ENCODE data around the gene OR2W1. TPM values are rescaled to one million over a fixed set of nuclear protein-coding genes. Genes with fewer than 3 reads are reported as not detected.

Gene OR2W1
- total RNA-seq, 1 experiment from 2014 or later = not detected

- Histone ChIP-seq H3K36me3 (ENCODE audit: control insufficient read depth, insufficient read depth, low read length) (no peaks in the 10 kb centered on the region), H3K4me1 (ENCODE audit: control insufficient read depth, insufficient read depth, low read length) (no peaks in the 10 kb centered on the region), H3K27me3 (ENCODE audit: control insufficient read depth, insufficient read depth, low read length) (no peaks in the 10 kb centered on the region; the same call in 1 of the 2 replicates), H3K4me3 (ENCODE audit: low read depth in 2 of 2, low read length in 2 of 2) (no peak overlapping the region), H3K9me3 (ENCODE audit: control insufficient read depth, insufficient read depth, low read depth, low read length) (no peaks in the 10 kb centered on the region; the same call in 1 of the 2 replicates), H3K27ac (ENCODE audit: low read length) (no peak overlapping the region)
- intact Hi-C loops (cut with micrococcal nuclease; ENCODE audit: unreplicated experiment) (no loop called here), in situ Hi-C loops (cut with HindIII; ENCODE audit: low pct_unique_long_range_greater_than_20kb, low sequenced_read_pairs) (no loop called here)
- CTCF ChIA-PET = no interaction called here
- TF ChIP-seq CTCF (IDR thresholded peaks at IDR 0.05) (no peak), POLR2AphosphoS5 (IDR thresholded peaks at IDR 0.05; ENCODE audit: low read depth, low read length) (no peak), REST (IDR thresholded peaks at IDR 0.05; ENCODE audit: insufficient read depth in 1 of 2, low read depth in 2 of 2, low read length in 1 of 2) (no peak), SIN3A (IDR thresholded peaks at IDR 0.05; ENCODE audit: borderline replicate concordance, insufficient read depth, low read depth, low read length) (no peak), TCF7L2 (IDR thresholded peaks at IDR 0.05; ENCODE audit: low read depth, low read length) (no peak)
- POLR2A ChIA-PET = no interaction called here
- no peak for ATAC-seq
- DNase-seq (ENCODE audit: low read depth, low spot score) = no peak
- no TSS peak for BruUV-seq (replicated peaks)
Observed at GRCh38 chr6:28996844-28997510, 48.0 kb downstream of the OR2W1 start.

- DNase-seq (ENCODE audit: low read depth, low spot score) = no peak
- Histone ChIP-seq H3K4me1 (ENCODE audit: control insufficient read depth, insufficient read depth, low read length) (no peaks in the 10 kb centered on the region), H3K4me3 (ENCODE audit: low read depth in 2 of 2, low read length in 2 of 2) (no peak overlapping the region), H3K27ac (ENCODE audit: low read length) (no peak overlapping the region), H3K27me3 (ENCODE audit: control insufficient read depth, insufficient read depth, low read length) (no peaks in the 10 kb centered on the region), H3K9me3 (ENCODE audit: control insufficient read depth, insufficient read depth, low read depth, low read length) (no peaks in the 10 kb centered on the region; the same call in 1 of the 2 replicates), H3K36me3 (ENCODE audit: control insufficient read depth, insufficient read depth, low read length) (no peaks in the 10 kb centered on the region)
- no TSS peak for BruUV-seq (replicated peaks)
- in situ Hi-C loops (cut with HindIII; ENCODE audit: low pct_unique_long_range_greater_than_20kb, low sequenced_read_pairs) (no loop called here), intact Hi-C loops (cut with micrococcal nuclease; ENCODE audit: unreplicated experiment) (no loop called here)
- TF ChIP-seq POLR2AphosphoS5 (IDR thresholded peaks at IDR 0.05; ENCODE audit: low read depth, low read length) = no peak
- no peak for TF ChIP-seq CTCF (IDR thresholded peaks at IDR 0.05)
- no peak for TF ChIP-seq SIN3A (IDR thresholded peaks at IDR 0.05; ENCODE audit: borderline replicate concordance, insufficient read depth, low read depth, low read length)
- TF ChIP-seq TCF7L2 (IDR thresholded peaks at IDR 0.05; ENCODE audit: low read depth, low read length) = no peak
- ChIA-PET CTCF (no interaction called here), POLR2A (no interaction called here)
- ATAC-seq = no peak
Observed at GRCh38 chr6:28995093-28995650, 49.8 kb downstream of the OR2W1 start.

Other genes with a start within 250 kb of the OR2W1 start
- gene TRIM27, start 121.2 kb downstream of the OR2W1 start, total RNA-seq (2021; ENCODE audit: unreplicated experiment) = 53.0 TPM
- gene ZNF311, start 39.9 kb downstream of the OR2W1 start, total RNA-seq (2021; ENCODE audit: unreplicated experiment) = 0.39 TPM
- not detected for gene OR2B3, start 42.1 kb upstream of the OR2W1 start, total RNA-seq (2021; ENCODE audit: unreplicated experiment)
- gene OR2J1, start 54.3 kb upstream of the OR2W1 start, total RNA-seq (2021; ENCODE audit: unreplicated experiment) = not detected
- gene OR2J3, start 62.9 kb upstream of the OR2W1 start, total RNA-seq (2021; ENCODE audit: unreplicated experiment) = not detected
- not detected for gene OR2J2, start 125.7 kb upstream of the OR2W1 start, total RNA-seq (2021; ENCODE audit: unreplicated experiment)